GM19455 (cell line): ENCODE data around the gene AP3S1.

Source experiments
- ATAC-seq: cut with Tn5 transposase; IDR thresholded peaks from one replicate; pipeline ENCODE4 v1.9.1; 2021; ENCODE audit not compliant: unreplicated experiment

The AP3S1 gene

GRCh38 chr5:115936031-115936430 lies 94.3 kb downstream of the AP3S1 start:
- no peak for ATAC-seq

GRCh38 chr5:115939059-115939458 lies 97.3 kb downstream of the AP3S1 start:
- no peak for ATAC-seq

- ATAC-seq: no peak
Observed at GRCh38 chr5:115940080-115940810, 98.5 kb downstream of the AP3S1 start.

GRCh38 chr5:115941051-115941675 lies 99.4 kb downstream of the AP3S1 start:
- ATAC-seq: no peak

GRCh38 chr5:115944501-115944900 lies 102.8 kb downstream of the AP3S1 start:
- ATAC-seq: no peak

GRCh38 chr5:115946655-115947054 lies 104.9 kb downstream of the AP3S1 start:
- no peak for ATAC-seq

- ATAC-seq: no peak
Observed at GRCh38 chr5:115947260-115947659, 105.5 kb downstream of the AP3S1 start.

- ATAC-seq: no peak
Observed at GRCh38 chr5:115948091-115948534, 106.4 kb downstream of the AP3S1 start.

GRCh38 chr5:115949096-115949495 lies 107.4 kb downstream of the AP3S1 start:
- no peak for ATAC-seq

GRCh38 chr5:115952588-115952987 lies 110.9 kb downstream of the AP3S1 start:
- no peak for ATAC-seq

- no peak for ATAC-seq
Observed at GRCh38 chr5:115954144-115954543, 112.4 kb downstream of the AP3S1 start.

GRCh38 chr5:115956957-115957356 lies 115.2 kb downstream of the AP3S1 start:
- ATAC-seq: no peak

GRCh38 chr5:115961381-115962238 lies 119.9 kb downstream of the AP3S1 start:
- ATAC-seq: no peak

GRCh38 chr5:115962239-115962564 lies 120.5 kb downstream of the AP3S1 start, which contains the start of gene LVRN:
LVRN (plus strand) TSS chr5:115962475; CDS start chr5:115962618, 143 bp downstream.
- no peak for ATAC-seq

- no peak for ATAC-seq
Observed at GRCh38 chr5:115962565-115963402, 121.0 kb downstream of the AP3S1 start.

- no peak for ATAC-seq
Observed at GRCh38 chr5:115963566-115963965, 121.8 kb downstream of the AP3S1 start.
